SK-N-SH (cell line): Measurements from ENCODE around the gene ADM. TPM values are rescaled to one million over a fixed set of nuclear protein-coding genes. Genes with fewer than 3 reads are reported as not detected.

ENCODE experiments used
- CTCF ChIA-PET: fragments of 300-600, 350-600 bp; formaldehyde crosslinking; extraction: SDS; loops from one replicate; lab custom pipeline; 2021; lab: Yijun Ruan, JAX
- POLR2A ChIA-PET: fragments of 350-600 bp; sonication (Branson Sonifier 250); formaldehyde crosslinking; extraction: SDS; loops from one replicate; lab custom pipeline; 2020; ENCODE audit warnings: antibody characterized with exemption, inconsistent platforms; lab: Yijun Ruan, JAX
- DNase-seq: peaks from one replicate; pipeline ENCODE4 v3.0.0; 2012
- H2AFZ ChIP-seq: fragments of 200-600 bp; sonication (generic); 2 replicates; pipeline ENCODE4 v1.8.1; 2016; ENCODE audit warnings: antibody characterized with exemption, mild to moderate bottlenecking, low read depth
- H3F3A ChIP-seq: fragments of 200-600 bp; sonication (generic); replicated peaks from 2 replicates; pipeline ENCODE3; 2016; ENCODE audit warnings: antibody characterized with exemption, mild to moderate bottlenecking; ENCODE audit not compliant: insufficient read depth
- H3K27ac ChIP-seq, 2 experiments: fragments of 200-500 bp in 1 of 2; fragments of 200-600 bp in 1 of 2; sonication (Bioruptor generic) in 1 of 2; sonication (generic), shearing (Covaris generic) in 1 of 2; 2 replicates each; pipeline versions ENCODE4 v1.5.1 to v1.6.1; 2014 to 2016; ENCODE audit warnings: low read depth in 2 of 2, inconsistent platforms in 1 of 2, low read length in 1 of 2, mild to moderate bottlenecking in 1 of 2, mixed read lengths in 1 of 2
- H3K27me3 ChIP-seq: fragments of 200-600 bp; sonication (generic), shearing (Covaris generic); 2 replicates; pipeline ENCODE4 v1.6.1; 2016; ENCODE audit warnings: mixed run types; ENCODE audit not compliant: insufficient read depth
- H3K36me3 ChIP-seq, 2 experiments: fragments of 200-500 bp in 1 of 2; fragments of 200-600 bp in 1 of 2; sonication (Bioruptor generic) in 1 of 2; sonication (generic) in 1 of 2; replicated peaks in 1 of 2; 2 replicates each; pipeline versions ENCODE3 to v1.5.1; 2014 to 2016; ENCODE audit warnings: low read length in 1 of 2, mild to moderate bottlenecking in 1 of 2; ENCODE audit not compliant: insufficient read depth in 2 of 2, control insufficient read depth in 1 of 2
- H3K4me1 ChIP-seq, 2 experiments: fragments of 200-500 bp in 1 of 2; fragments of 200-600 bp in 1 of 2; sonication (Bioruptor generic) in 1 of 2; sonication (generic), shearing (Covaris generic) in 1 of 2; 2 replicates each; pipeline versions ENCODE4 v1.5.1 to v1.6.1; 2014 to 2016; ENCODE audit warnings: low read depth in 1 of 2, low read length in 1 of 2, mixed run types in 1 of 2; ENCODE audit not compliant: insufficient read depth in 2 of 2, control insufficient read depth in 1 of 2
- H3K4me2 ChIP-seq: fragments of 200-600 bp; sonication (generic), shearing (Covaris generic); 2 replicates; pipeline ENCODE4 v1.6.1; 2017; ENCODE audit warnings: mixed run types
- H3K4me3 ChIP-seq, 2 experiments: fragments of 200-500 bp in 1 of 2; fragments of 200-600 bp in 1 of 2; sonication (Bioruptor generic) in 1 of 2; sonication (generic), shearing (Covaris generic) in 1 of 2; 2 replicates each; pipeline versions ENCODE4 v1.5.1 to v1.8.1; 2014 to 2016; ENCODE audit warnings: low read depth in 2 of 2, inconsistent platforms in 1 of 2, low read length in 1 of 2, mild to moderate bottlenecking in 1 of 2, mixed read lengths in 1 of 2, moderate library complexity in 1 of 2
- H3K79me2 ChIP-seq: fragments of 200-600 bp; sonication (generic); 2 replicates; pipeline ENCODE4 v1.8.1; 2017; ENCODE audit warnings: mild to moderate bottlenecking; ENCODE audit not compliant: insufficient read depth
- H3K9ac ChIP-seq: fragments of 200-600 bp; sonication (generic); 2 replicates; pipeline ENCODE4 v1.6.1; 2017; ENCODE audit warnings: mixed run types
- H3K9me2 ChIP-seq: fragments of 200-600 bp; sonication (generic); 2 replicates; pipeline ENCODE4 v1.6.1; 2017; ENCODE audit warnings: mixed run types
- H3K9me3 ChIP-seq: fragments of 200-600 bp; sonication (generic); 2 replicates; pipeline ENCODE4 v1.6.1; 2017; ENCODE audit warnings: mixed run types, mild to moderate bottlenecking, moderate library complexity
- H4K20me1 ChIP-seq: fragments of 200-600 bp; sonication (generic); 2 replicates; pipeline ENCODE4 v1.6.1; 2017; ENCODE audit warnings: mild to moderate bottlenecking, mixed run types; ENCODE audit not compliant: insufficient read depth
- ELF1 ChIP-seq: IDR thresholded peaks from 2 replicates; pipeline ENCODE4 v1.4.0; 2012
- EZH2phosphoT487 ChIP-seq: fragments of 200-600 bp; sonication (generic); IDR thresholded peaks from 2 replicates; pipeline ENCODE4 v1.6.1; 2017; ENCODE audit warnings: low read depth, mixed run types, mild to moderate bottlenecking, antibody characterized with exemption, moderate library complexity, borderline replicate concordance
- FOXJ3 ChIP-seq: sonication (generic); formaldehyde crosslinking; IDR thresholded peaks from 2 replicates; pipeline ENCODE4 v1.5.1; 2020; ENCODE audit warnings: mild to moderate bottlenecking, missing genetic modification reagents
- GABPA ChIP-seq: IDR thresholded peaks from 2 replicates; pipeline ENCODE4 v1.4.0; 2012; ENCODE audit warnings: low read depth, mild to moderate bottlenecking
- IRF3 ChIP-seq: fragments of 150-350 bp; IDR thresholded peaks from 2 replicates; pipeline ENCODE4 v1.6.1; 2016; ENCODE audit warnings: mild to moderate bottlenecking, low read depth, low read length
- MAX ChIP-seq: IDR thresholded peaks from 2 replicates; pipeline ENCODE4 v1.4.0; 2012; ENCODE audit warnings: low read depth
- NRF1 ChIP-seq: IDR thresholded peaks from 2 replicates; pipeline ENCODE4 v1.6.1; 2012; ENCODE audit warnings: low read depth, mild to moderate bottlenecking, low read length
- RXRA ChIP-seq: IDR thresholded peaks from 2 replicates; pipeline ENCODE4 v1.4.0; 2012; ENCODE audit warnings: low read depth, mild to moderate bottlenecking, borderline replicate concordance
- SIN3A ChIP-seq: IDR thresholded peaks from 2 replicates; pipeline ENCODE4 v1.6.1; 2012; ENCODE audit warnings: low read depth, mild to moderate bottlenecking, low read length, moderate library complexity, borderline replicate concordance
- SMC3 ChIP-seq: IDR thresholded peaks from 2 replicates; pipeline ENCODE4 v1.6.1; 2012; ENCODE audit warnings: low read depth, low read length, improper control_type of control experiment
- TAF1 ChIP-seq: IDR thresholded peaks from 2 replicates; pipeline ENCODE4 v1.6.1; 2012; ENCODE audit warnings: low read depth, mild to moderate bottlenecking, low read length, moderate library complexity, borderline replicate concordance
- TCF12 ChIP-seq: IDR thresholded peaks from 2 replicates; pipeline ENCODE4 v1.4.0; 2012
- TEAD4 ChIP-seq: IDR thresholded peaks from 2 replicates; pipeline ENCODE4 v1.4.0; 2012; ENCODE audit warnings: mild to moderate bottlenecking, borderline replicate concordance; ENCODE audit not compliant: insufficient read depth
- YY1 ChIP-seq: IDR thresholded peaks from 2 replicates; pipeline ENCODE4 v1.4.0; 2012; ENCODE audit warnings: low read depth, mild to moderate bottlenecking
- WGBS: methylation state at CpG from one replicate; pipeline ENCODE4 v1.1.6; 2017; ENCODE audit warnings: low lambda C conversion rate; 5-methylcytosine and 5-hydroxymethylcytosine counted together
- polyA plus RNA-seq, 3 experiments: library from polyadenylated mRNA; depleted of rRNA; stranded (reverse); fragments of >200 nt; gene quantifications; 2 replicates each; pipeline ENCODE4 v1.2.3, GENCODE V29; 2012
- TF ChIP-seq, protein P1 (sequence below): IDR thresholded peaks from 2 replicates; pipeline ENCODE4 v1.4.0; 2012; ENCODE audit warnings: low read depth, borderline replicate concordance
- TF ChIP-seq, protein P2 (sequence below): IDR thresholded peaks from 2 replicates; pipeline ENCODE4 v1.6.1; 2012; ENCODE audit warnings: mild to moderate bottlenecking, low read depth, low read length, moderate library complexity
- TF ChIP-seq, protein P3 (sequence below): fragments of 150-350 bp; IDR thresholded peaks from 2 replicates; pipeline ENCODE4 v1.6.1; 2017; ENCODE audit warnings: antibody characterized with exemption, low read length, low read depth, borderline replicate concordance

Gene ADM
- polyA plus RNA-seq, 1 of the 3 experiments (the other 2 are of a cell fraction) = 50.6 TPM

DNA sequence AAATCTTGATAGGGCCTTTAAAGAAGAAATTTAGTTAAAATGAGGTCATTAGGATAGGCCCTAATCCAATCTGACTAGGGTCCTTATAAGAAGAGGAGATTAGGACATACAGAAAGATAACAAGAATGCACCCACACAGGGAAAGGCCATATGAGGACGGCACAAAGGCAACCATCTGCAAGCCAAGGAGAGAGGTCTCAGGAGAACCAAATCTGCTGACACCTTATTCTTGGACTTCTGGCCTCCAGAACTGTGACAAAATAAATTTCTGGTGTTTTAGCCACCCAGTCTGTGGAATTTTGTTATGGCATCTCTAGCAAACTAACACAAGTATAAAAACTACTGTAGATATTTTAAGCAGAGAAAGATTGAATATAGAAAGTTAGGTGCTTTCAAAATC is 28.6 kb downstream of the ADM start:
- Histone ChIP-seq H2AFZ (no peak overlapping the region), H4K20me1 (no peaks in the 10 kb centered on the region), H3K27me3 (no peaks in the 10 kb centered on the region), H3F3A (peaks cover 20% of the 10 kb centered on the region), H3K4me1 (peaks cover 0 to 16% of the 10 kb centered on the region in 2 experiments; a peak in 1 of 4 replicates), H3K9me3 (no peaks in the 10 kb centered on the region), H3K27ac (no peak overlapping the region), H3K36me3 (no peaks in the 10 kb centered on the region), H3K9ac (no peak overlapping the region), H3K79me2 (no peaks in the 10 kb centered on the region), H3K9me2 (no peaks in the 10 kb centered on the region), H3K4me2 (no peak overlapping the region), H3K4me3 (no peak overlapping the region)
- TF ChIP-seq TEAD4 = no peak
- TF ChIP-seq, protein P1, sequence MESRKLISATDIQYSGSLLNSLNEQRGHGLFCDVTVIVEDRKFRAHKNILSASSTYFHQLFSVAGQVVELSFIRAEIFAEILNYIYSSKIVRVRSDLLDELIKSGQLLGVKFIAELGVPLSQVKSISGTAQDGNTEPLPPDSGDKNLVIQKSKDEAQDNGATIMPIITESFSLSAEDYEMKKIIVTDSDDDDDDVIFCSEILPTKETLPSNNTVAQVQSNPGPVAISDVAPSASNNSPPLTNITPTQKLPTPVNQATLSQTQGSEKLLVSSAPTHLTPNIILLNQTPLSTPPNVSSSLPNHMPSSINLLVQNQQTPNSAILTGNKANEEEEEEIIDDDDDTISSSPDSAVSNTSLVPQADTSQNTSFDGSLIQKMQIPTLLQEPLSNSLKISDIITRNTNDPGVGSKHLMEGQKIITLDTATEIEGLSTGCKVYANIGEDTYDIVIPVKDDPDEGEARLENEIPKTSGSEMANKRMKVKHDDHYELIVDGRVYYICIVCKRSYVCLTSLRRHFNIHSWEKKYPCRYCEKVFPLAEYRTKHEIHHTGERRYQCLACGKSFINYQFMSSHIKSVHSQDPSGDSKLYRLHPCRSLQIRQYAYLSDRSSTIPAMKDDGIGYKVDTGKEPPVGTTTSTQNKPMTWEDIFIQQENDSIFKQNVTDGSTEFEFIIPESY = no peak
- no peak for TF ChIP-seq FOXJ3 (CRISPR knock-in tag)
- no peak for TF ChIP-seq MAX
- no peak for TF ChIP-seq IRF3
- TF ChIP-seq GABPA = no peak
- no peak for TF ChIP-seq YY1
- TF ChIP-seq, protein P2, sequence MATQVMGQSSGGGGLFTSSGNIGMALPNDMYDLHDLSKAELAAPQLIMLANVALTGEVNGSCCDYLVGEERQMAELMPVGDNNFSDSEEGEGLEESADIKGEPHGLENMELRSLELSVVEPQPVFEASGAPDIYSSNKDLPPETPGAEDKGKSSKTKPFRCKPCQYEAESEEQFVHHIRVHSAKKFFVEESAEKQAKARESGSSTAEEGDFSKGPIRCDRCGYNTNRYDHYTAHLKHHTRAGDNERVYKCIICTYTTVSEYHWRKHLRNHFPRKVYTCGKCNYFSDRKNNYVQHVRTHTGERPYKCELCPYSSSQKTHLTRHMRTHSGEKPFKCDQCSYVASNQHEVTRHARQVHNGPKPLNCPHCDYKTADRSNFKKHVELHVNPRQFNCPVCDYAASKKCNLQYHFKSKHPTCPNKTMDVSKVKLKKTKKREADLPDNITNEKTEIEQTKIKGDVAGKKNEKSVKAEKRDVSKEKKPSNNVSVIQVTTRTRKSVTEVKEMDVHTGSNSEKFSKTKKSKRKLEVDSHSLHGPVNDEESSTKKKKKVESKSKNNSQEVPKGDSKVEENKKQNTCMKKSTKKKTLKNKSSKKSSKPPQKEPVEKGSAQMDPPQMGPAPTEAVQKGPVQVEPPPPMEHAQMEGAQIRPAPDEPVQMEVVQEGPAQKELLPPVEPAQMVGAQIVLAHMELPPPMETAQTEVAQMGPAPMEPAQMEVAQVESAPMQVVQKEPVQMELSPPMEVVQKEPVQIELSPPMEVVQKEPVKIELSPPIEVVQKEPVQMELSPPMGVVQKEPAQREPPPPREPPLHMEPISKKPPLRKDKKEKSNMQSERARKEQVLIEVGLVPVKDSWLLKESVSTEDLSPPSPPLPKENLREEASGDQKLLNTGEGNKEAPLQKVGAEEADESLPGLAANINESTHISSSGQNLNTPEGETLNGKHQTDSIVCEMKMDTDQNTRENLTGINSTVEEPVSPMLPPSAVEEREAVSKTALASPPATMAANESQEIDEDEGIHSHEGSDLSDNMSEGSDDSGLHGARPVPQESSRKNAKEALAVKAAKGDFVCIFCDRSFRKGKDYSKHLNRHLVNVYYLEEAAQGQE = no peak
- 89% methylated on average over 1 of the region's 1 CpG for WGBS
- POLR2A ChIA-PET = no interaction called here
- CTCF ChIA-PET = no interaction called here
- DNase-seq = no peak

DNA sequence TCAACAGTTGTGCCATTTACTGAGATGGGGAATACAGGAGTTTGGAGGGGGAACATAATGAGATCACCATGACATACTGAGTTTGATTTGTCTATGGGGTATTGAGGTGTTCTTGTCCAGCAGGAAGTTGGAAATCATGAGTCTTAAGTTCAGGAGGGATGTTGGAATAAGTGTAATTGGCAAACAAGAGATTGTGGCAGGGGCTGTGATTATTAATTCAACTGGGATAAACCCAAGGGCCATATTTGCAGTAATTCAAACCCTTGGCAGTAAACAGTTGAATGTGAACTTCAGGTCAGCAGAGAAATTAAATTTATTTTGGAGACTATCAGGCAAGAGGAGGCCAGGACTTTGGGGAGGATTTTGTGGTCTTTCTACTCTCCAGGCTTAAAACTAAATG is 33.4 kb downstream of the ADM start:
- CTCF ChIA-PET = no interaction called here
- Histone ChIP-seq H3K9ac (no peak overlapping the region), H3K4me1 (no peaks in the 10 kb centered on the region), H3K9me2 (no peaks in the 10 kb centered on the region), H4K20me1 (no peaks in the 10 kb centered on the region), H3K9me3 (no peaks in the 10 kb centered on the region), H3F3A (no peaks in the 10 kb centered on the region), H3K27ac (no peak overlapping the region), H3K4me2 (no peak overlapping the region), H3K27me3 (no peaks in the 10 kb centered on the region), H3K4me3 (no peak overlapping the region), H2AFZ (no peak overlapping the region), H3K79me2 (no peaks in the 10 kb centered on the region), H3K36me3 (no peaks in the 10 kb centered on the region)
- DNase-seq = no peak
- TF ChIP-seq TAF1 (no peak), ELF1 (no peak), EZH2phosphoT487 (no peak), NRF1 (no peak), RXRA (no peak), TCF12 (no peak), SIN3A (no peak), SMC3 (no peak), IRF3 (no peak)
- TF ChIP-seq, protein P3, sequence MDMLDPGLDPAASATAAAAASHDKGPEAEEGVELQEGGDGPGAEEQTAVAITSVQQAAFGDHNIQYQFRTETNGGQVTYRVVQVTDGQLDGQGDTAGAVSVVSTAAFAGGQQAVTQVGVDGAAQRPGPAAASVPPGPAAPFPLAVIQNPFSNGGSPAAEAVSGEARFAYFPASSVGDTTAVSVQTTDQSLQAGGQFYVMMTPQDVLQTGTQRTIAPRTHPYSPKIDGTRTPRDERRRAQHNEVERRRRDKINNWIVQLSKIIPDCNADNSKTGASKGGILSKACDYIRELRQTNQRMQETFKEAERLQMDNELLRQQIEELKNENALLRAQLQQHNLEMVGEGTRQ = no peak
- POLR2A ChIA-PET = no interaction called here
